LNCAP (cell line): ENCODE data around the gene GJC2.

ENCODE experiments used
- CTCF ChIP-seq: fragments of 450-650 bp; IDR thresholded peaks from 2 replicates; pipeline ENCODE4 v1.5.1; 2017; ENCODE audit warnings: mild to moderate bottlenecking

GJC2 gene

DNA sequence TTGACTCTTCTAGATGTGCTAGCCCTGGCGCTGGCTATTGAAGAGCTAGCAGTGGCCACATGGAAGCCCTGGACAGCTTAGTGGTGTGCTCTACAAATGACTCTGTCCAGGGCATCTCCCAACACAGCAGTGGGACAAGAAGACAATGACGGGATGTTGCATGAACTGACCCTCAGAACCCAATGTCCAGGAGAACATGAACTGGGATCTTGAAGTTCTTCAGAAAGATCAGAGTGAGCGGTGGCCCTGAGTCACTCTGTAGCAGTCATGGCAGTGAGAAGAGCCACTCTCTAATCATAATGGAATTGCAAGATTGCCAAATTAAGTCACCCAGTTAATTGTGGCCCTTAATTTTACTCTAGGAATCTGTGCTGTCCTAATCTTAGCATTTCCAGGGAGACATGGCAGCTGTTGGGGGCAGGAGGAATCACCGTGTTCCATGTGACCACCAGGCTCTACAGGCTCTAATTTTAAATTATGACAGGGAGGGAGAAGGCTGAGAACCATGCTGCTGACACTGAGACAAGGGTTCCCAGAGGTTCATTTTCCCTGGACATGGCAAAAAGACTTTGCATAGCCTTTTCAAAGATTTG, 47.9 kb downstream of the GJC2 start:
- no peak for TF ChIP-seq CTCF

DNA sequence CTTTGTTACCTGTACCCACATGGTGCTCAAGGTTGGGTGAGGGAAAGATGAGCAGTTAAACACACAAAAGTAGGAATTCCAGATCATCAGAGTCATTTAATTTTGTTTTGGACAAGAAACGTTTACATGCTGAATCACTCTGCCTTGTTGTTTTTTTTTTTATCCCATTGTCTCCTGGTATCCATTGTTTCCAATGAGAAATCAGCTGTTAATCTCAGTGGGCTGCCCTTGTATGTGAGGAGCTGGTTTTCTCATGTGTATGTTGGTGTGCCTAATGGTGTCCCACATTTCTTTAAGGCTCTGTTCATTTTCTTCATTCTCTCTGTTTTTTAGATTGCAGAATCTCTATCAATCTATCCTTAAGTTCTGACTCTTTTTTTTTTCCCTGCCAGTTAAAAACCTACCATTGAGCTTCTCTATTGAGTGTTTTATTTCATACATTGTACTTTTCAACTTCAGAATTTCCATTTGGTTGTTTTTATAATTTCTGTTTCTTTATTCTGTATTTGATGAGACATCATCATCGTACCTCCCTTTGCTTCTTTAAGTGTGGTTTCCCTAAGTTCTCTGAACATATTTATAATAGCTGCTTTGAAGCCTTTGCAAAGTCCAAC, 49.4 kb downstream of the GJC2 start:
- TF ChIP-seq CTCF, result no peak

DNA sequence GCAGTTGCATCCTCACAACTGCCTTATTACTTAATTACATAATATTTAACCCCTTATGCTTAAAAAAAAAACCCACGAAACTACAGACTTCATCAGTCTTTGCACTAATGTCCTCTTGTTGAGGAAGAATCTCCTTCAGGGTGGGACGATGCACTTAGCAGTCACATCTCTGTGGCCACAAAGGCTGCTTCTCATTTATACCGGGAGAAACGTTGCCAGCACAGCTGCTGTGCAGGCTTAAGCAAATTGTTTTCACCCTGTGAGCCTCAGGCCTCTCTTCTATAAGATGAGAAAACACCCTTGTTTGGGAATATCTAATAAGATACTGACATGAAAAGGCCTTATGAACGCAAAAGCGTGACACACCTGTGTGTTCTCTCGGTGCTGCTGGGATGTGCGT, 55.2 kb downstream of the GJC2 start:
- no peak for TF ChIP-seq CTCF

GRCh38 chr1:228205526-228206436, 56.1 kb downstream of the GJC2 start:
- no peak for TF ChIP-seq CTCF

- TF ChIP-seq CTCF, result no peak
Measured at GRCh38 chr1:228206582-228207351, 57.0 kb downstream of the GJC2 start.

DNA sequence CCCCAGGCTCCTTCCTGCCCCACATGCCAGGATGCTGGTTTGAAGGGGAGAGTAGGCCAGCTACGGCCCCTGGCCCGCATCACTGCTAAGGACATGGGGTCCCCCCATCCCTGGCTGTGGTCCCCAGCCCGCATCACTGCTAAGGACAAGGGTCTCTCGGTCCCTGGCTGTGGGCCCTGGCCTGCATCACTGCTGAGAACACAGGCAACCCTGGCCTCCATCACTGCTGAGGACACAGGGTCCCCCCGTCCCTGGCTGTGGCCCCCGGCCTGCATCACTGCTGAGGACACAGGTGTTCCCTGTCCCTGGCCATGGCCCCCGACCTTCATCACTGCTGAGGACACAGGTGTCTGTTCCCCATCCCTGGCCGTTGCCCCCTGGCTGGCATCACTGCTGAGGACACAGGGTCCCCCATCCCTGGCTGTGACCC, 57.7 kb downstream of the GJC2 start:
- TF ChIP-seq CTCF, result no peak
